ENCODE measurements around the gene PJVK. TPM values are rescaled to one million over a fixed set of nuclear protein-coding genes. Genes with fewer than 3 reads are reported as not detected.
A peak's percentile ranks its signal among the peaks of the same experiment; 100 is the strongest.

The PJVK gene
- total and polyA plus RNA-seq, 2 experiments from 2014 or later: 1.6 to 2.1 TPM

DNA sequence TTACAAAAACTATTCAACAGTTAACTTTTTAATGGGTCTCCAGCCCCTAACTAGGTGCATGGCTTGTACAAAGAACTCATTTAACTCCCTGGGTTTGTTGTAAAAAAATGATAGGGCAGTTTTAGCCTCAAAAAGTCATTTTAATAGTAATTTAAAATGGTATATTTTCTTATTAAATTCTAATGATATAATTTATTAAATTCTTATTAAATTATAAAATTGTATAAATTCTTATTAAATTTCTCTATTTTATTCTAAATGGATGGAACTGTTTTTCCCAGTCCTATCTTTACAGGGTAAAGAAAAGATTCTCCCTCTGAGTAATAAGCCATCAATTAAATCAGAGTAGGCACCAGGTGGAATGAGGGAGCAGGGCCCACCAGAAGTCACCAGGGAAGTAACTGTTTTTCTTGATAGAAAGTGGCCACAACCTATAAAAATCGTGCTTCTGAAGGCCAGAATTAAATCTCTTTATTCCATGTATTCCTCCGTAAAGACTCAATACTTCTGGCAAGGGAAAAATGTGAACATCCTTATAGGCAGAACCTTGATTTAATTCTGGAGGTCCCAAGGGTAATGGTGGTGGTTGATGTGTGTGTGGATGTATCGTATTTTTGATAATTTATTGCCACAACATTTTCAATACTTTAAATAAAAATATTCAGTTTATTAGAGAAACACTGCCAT is 26.4 kb downstream of the PJVK start:
- Mint-ChIP-seq H3K9me3 (no peaks in the 10 kb centered on the region; the same call in 2 of the 3 replicates), H3K27ac (no peak overlapping the region), H3K4me1 (peaks cover 25% of the 10 kb centered on the region), H3K36me3 (ENCODE audit: low read depth) (no peaks in the 10 kb centered on the region; the same call in 2 of the 3 replicates), H3K27me3 (ENCODE audit: insufficient read depth, low read depth, poor library complexity) (peaks cover 2% of the 10 kb centered on the region), H3K4me3 (peak overlapping the region; percentile 90)
- no peak for ATAC-seq
- TF ChIP-seq NANOG (IDR thresholded peaks at IDR 0.05; ENCODE audit: borderline replicate concordance) (no peak), ZNF114 (CRISPR knock-in tag; IDR thresholded peaks at IDR 0.05) (no peak), EZH2 (IDR thresholded peaks at IDR 0.05; ENCODE audit: low read depth, unreplicated experiment) (no peak), CREB1 (CRISPR knock-in tag; IDR thresholded peaks at IDR 0.05; ENCODE audit: low read depth) (no peak), POLR2AphosphoS5 (IDR thresholded peaks at IDR 0.05; ENCODE audit: low read depth) (no peak), STAT1 (IDR thresholded peaks at IDR 0.05; ENCODE audit: unreplicated experiment) (no peak), ZNF331 (CRISPR knock-in tag; IDR thresholded peaks at IDR 0.05; ENCODE audit: low read depth) (no peak)
- TF ChIP-seq, protein P1, sequence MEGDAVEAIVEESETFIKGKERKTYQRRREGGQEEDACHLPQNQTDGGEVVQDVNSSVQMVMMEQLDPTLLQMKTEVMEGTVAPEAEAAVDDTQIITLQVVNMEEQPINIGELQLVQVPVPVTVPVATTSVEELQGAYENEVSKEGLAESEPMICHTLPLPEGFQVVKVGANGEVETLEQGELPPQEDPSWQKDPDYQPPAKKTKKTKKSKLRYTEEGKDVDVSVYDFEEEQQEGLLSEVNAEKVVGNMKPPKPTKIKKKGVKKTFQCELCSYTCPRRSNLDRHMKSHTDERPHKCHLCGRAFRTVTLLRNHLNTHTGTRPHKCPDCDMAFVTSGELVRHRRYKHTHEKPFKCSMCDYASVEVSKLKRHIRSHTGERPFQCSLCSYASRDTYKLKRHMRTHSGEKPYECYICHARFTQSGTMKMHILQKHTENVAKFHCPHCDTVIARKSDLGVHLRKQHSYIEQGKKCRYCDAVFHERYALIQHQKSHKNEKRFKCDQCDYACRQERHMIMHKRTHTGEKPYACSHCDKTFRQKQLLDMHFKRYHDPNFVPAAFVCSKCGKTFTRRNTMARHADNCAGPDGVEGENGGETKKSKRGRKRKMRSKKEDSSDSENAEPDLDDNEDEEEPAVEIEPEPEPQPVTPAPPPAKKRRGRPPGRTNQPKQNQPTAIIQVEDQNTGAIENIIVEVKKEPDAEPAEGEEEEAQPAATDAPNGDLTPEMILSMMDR (conservative IDR thresholded peaks at IDR 0.05; ENCODE audit: low read depth in 2 of 2): no peak
- TF ChIP-seq, protein P2, sequence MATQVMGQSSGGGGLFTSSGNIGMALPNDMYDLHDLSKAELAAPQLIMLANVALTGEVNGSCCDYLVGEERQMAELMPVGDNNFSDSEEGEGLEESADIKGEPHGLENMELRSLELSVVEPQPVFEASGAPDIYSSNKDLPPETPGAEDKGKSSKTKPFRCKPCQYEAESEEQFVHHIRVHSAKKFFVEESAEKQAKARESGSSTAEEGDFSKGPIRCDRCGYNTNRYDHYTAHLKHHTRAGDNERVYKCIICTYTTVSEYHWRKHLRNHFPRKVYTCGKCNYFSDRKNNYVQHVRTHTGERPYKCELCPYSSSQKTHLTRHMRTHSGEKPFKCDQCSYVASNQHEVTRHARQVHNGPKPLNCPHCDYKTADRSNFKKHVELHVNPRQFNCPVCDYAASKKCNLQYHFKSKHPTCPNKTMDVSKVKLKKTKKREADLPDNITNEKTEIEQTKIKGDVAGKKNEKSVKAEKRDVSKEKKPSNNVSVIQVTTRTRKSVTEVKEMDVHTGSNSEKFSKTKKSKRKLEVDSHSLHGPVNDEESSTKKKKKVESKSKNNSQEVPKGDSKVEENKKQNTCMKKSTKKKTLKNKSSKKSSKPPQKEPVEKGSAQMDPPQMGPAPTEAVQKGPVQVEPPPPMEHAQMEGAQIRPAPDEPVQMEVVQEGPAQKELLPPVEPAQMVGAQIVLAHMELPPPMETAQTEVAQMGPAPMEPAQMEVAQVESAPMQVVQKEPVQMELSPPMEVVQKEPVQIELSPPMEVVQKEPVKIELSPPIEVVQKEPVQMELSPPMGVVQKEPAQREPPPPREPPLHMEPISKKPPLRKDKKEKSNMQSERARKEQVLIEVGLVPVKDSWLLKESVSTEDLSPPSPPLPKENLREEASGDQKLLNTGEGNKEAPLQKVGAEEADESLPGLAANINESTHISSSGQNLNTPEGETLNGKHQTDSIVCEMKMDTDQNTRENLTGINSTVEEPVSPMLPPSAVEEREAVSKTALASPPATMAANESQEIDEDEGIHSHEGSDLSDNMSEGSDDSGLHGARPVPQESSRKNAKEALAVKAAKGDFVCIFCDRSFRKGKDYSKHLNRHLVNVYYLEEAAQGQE (IDR thresholded peaks at IDR 0.05; ENCODE audit: unreplicated experiment): no peak
- no peaks in the 10 kb centered on the region for H4K20me1 ChIP-seq (replicated peaks; ENCODE audit: insufficient read depth)
- H3K27me3 ChIP-seq (ENCODE audit: insufficient read depth): 0 out of 2 replicates have a peak, but pooled peaks cover 8% of the 10 kb centered on the region
- peak overlapping the region; percentile 100 for H2AFZ ChIP-seq
- H3K4me1 ChIP-seq (ENCODE audit: insufficient read depth): peaks cover 16% of the 10 kb centered on the region; the same call in 1 of the 2 replicates
- peaks cover 15% of the 10 kb centered on the region for H3K79me2 ChIP-seq (replicated peaks; ENCODE audit: insufficient read depth)
- peak overlapping the region; percentile 95 for H3K4me3 ChIP-seq
- no peaks in the 10 kb centered on the region for H3K9me2 ChIP-seq (ENCODE audit: insufficient read depth)
- no peaks in the 10 kb centered on the region for H3K36me3 ChIP-seq (ENCODE audit: insufficient read depth)
- H3K27ac ChIP-seq (ENCODE audit: low read depth): no peak overlapping the region
- peaks cover 2% of the 10 kb centered on the region; the same call in 1 of the 2 replicates for H3F3A ChIP-seq (replicated peaks; ENCODE audit: low read depth)
- peak overlapping the region; percentile 97 for H3K4me2 ChIP-seq
- no peak for DNase-seq (ENCODE audit: low spot score)

DNA sequence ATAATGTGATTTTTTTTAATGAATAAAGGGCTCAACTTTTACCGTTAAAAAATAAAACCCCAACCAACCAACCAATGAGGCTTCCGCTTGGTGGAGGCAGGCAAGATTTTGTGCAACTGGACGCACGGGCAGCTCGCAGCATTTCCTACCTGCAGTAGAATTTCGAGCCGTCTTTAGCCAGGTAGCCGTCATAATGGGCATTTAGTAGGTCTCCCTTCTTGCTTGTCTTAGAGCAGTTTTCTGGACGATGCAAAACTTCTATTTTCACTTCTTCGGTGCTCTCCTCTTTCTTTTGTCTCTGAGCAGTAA is 26.9 kb downstream of the PJVK start:
- 0 out of 2 replicates have a peak, but pooled peaks cover 8% of the 10 kb centered on the region for H3K27me3 ChIP-seq (ENCODE audit: insufficient read depth)
- peak overlapping the region; percentile 97 for H3K4me2 ChIP-seq
- DNase-seq (ENCODE audit: low spot score) (peak; percentile 21), ATAC-seq (no peak)
- no peaks in the 10 kb centered on the region for H4K20me1 ChIP-seq (replicated peaks; ENCODE audit: insufficient read depth)
- peak overlapping the region; percentile 95 for H3K4me3 ChIP-seq
- H2AFZ ChIP-seq: peak overlapping the region; percentile 100
- H3K27ac ChIP-seq (ENCODE audit: low read depth): no peak overlapping the region
- no peaks in the 10 kb centered on the region for H3K9me2 ChIP-seq (ENCODE audit: insufficient read depth)
- H3K36me3 Mint-ChIP-seq (ENCODE audit: low read depth): no peaks in the 10 kb centered on the region; the same call in 2 of the 3 replicates
- peaks cover 2% of the 10 kb centered on the region for H3K27me3 Mint-ChIP-seq (ENCODE audit: insufficient read depth, low read depth, poor library complexity)
- H3K9me3 Mint-ChIP-seq: no peaks in the 10 kb centered on the region; the same call in 2 of the 3 replicates
- peaks cover 20% of the 10 kb centered on the region for H3K79me2 ChIP-seq (replicated peaks; ENCODE audit: insufficient read depth)
- TF ChIP-seq CREB1 (CRISPR knock-in tag; IDR thresholded peaks at IDR 0.05; ENCODE audit: low read depth): no peak
- no peak for TF ChIP-seq POLR2AphosphoS5 (IDR thresholded peaks at IDR 0.05; ENCODE audit: low read depth)
- TF ChIP-seq, protein P3, sequence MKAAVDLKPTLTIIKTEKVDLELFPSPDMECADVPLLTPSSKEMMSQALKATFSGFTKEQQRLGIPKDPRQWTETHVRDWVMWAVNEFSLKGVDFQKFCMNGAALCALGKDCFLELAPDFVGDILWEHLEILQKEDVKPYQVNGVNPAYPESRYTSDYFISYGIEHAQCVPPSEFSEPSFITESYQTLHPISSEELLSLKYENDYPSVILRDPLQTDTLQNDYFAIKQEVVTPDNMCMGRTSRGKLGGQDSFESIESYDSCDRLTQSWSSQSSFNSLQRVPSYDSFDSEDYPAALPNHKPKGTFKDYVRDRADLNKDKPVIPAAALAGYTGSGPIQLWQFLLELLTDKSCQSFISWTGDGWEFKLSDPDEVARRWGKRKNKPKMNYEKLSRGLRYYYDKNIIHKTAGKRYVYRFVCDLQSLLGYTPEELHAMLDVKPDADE (IDR thresholded peaks at IDR 0.05): no peak
- TF ChIP-seq ZNF331 (CRISPR knock-in tag; IDR thresholded peaks at IDR 0.05; ENCODE audit: low read depth): no peak
- TF ChIP-seq STAT1 (IDR thresholded peaks at IDR 0.05; ENCODE audit: unreplicated experiment): no peak
- TF ChIP-seq ZNF114 (CRISPR knock-in tag; IDR thresholded peaks at IDR 0.05): no peak
- no peak for TF ChIP-seq EZH2phosphoT487 (IDR thresholded peaks at IDR 0.05; ENCODE audit: unreplicated experiment)
- TF ChIP-seq, protein P1 (conservative IDR thresholded peaks at IDR 0.05; ENCODE audit: low read depth in 2 of 2): no peak
- TF ChIP-seq EZH2 (IDR thresholded peaks at IDR 0.05; ENCODE audit: low read depth, unreplicated experiment): no peak
- no peak for TF ChIP-seq NANOG (IDR thresholded peaks at IDR 0.05; ENCODE audit: borderline replicate concordance)
- H3K4me3 Mint-ChIP-seq: peak overlapping the region; percentile 90
- no peaks in the 10 kb centered on the region for H3K36me3 ChIP-seq (ENCODE audit: insufficient read depth)
- H3K4me1 ChIP-seq (ENCODE audit: insufficient read depth): peaks cover 16% of the 10 kb centered on the region; the same call in 1 of the 2 replicates
- H3F3A ChIP-seq (replicated peaks; ENCODE audit: low read depth): peaks cover 2% of the 10 kb centered on the region; the same call in 1 of the 2 replicates
- peaks cover 29% of the 10 kb centered on the region for H3K4me1 Mint-ChIP-seq
- peak overlapping the region; percentile 99 for H3K27ac Mint-ChIP-seq

All from GM23338 (cell line).